Breast epithelium (tissue), 3 donors: Measurements from ENCODE around the gene TCF3.

ENCODE experiments used
- CTCF ChIP-seq, 3 donors: fragments of 450-650 bp; IDR thresholded peaks; one replicate each; pipeline ENCODE4 v1.5.1; 2016 to 2017; ENCODE audit warnings: antibody characterized with exemption in 3 of 3, mild to moderate bottlenecking in 3 of 3, moderate library complexity in 3 of 3
- POLR2A ChIP-seq: fragments of 450-650 bp; IDR thresholded peaks from one replicate; pipeline ENCODE4 v1.6.1; 2016; ENCODE audit warnings: antibody characterized with exemption, mild to moderate bottlenecking, moderate library complexity

- TF ChIP-seq POLR2A (no peak), CTCF (IDR thresholded peaks at IDR 0.05) (peak; percentile 26 to 75 (median 73))
These were observed 46.9 kb downstream of the TCF3 start, which contains the start of gene UQCR11 for GRCh38 chr19:1605236-1606137.
